Measurements from ENCODE around the gene NAV2.
A peak's percentile ranks its signal among the peaks of the same experiment; 100 is the strongest.

Gene NAV2

DNA sequence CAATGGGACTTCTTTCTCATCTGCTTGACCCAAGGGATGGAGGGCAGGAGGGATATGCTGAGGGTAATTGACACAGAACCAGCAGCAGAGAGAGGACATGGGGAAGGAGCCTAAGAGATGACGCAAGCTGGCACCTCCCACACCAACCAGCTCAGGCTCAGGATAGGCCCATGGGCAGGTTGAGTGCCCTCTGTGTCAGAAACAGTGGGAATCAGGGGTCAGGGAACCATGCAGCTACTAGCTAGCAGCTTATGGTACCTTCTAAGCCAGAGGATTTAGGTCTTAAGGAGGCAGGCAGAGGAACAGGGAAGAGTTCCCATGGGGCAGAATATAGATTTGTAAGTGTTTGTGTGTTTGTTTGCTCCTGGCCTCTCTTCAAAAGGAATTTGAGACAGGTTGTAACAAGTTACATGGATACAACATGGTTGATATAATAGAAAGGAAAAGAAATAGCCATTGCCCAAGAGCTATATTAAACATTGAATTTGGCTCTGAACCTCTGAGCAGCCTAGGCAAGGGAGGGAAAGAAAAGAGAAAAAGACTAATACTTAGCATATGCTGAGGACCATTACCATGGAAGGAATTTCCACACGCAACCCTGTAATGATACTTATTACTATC is 39.9 kb upstream of the NAV2 start:
- TF ChIP-seq, protein P1, sequence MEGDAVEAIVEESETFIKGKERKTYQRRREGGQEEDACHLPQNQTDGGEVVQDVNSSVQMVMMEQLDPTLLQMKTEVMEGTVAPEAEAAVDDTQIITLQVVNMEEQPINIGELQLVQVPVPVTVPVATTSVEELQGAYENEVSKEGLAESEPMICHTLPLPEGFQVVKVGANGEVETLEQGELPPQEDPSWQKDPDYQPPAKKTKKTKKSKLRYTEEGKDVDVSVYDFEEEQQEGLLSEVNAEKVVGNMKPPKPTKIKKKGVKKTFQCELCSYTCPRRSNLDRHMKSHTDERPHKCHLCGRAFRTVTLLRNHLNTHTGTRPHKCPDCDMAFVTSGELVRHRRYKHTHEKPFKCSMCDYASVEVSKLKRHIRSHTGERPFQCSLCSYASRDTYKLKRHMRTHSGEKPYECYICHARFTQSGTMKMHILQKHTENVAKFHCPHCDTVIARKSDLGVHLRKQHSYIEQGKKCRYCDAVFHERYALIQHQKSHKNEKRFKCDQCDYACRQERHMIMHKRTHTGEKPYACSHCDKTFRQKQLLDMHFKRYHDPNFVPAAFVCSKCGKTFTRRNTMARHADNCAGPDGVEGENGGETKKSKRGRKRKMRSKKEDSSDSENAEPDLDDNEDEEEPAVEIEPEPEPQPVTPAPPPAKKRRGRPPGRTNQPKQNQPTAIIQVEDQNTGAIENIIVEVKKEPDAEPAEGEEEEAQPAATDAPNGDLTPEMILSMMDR (IDR thresholded peaks at IDR 0.05; ENCODE audit: insufficient read depth, low read depth, low read length, missing control alignments): no peak
- peak; percentile 81 for DNase-seq (ENCODE audit: low read depth)
- no peak overlapping the region for H3K4me3 ChIP-seq (ENCODE audit: low read length)

DNA sequence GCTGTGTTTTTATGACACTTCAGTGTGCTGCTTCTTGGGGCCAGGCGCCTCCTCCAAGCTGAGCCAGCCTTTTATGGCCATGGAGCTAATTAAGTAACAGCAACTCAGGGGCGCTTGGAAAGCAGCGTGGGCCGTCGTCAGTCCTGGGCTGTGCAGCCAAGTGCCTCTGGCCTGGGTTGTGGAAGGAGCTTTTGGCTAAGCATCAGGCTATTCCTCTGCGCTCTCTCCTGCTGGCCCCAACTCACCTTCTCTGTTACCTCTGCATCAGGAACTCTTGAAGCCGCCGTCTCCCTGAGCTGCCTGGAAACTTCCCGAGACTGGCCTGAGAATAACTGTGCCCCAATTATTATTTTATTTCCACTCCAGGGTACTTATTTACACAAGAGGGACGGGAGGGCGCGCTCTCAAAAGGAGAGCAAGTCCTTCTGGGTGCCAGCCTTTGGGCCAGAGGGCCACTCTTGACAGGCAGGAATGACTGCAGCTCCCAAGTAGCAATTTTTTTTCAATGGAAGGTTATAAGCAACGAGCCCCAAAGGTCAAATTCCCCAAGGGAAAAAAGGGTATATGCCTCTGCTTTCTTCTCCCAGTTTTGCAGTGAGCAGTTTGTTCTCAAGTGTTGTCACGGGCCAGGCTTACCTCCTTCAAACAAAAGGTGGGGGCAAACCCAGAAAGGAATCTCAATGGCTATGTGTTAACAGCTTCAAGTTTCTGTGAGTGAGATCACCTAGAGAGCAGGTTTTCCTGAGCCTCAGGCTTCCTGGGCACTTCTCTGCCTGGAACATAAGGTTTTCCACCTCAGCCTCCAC is 38.5 kb upstream of the NAV2 start:
- peak; percentile 91 for DNase-seq (ENCODE audit: low read depth)
- no peak overlapping the region for H3K4me3 ChIP-seq (ENCODE audit: low read length)
- TF ChIP-seq, protein P1 (IDR thresholded peaks at IDR 0.05; ENCODE audit: insufficient read depth, low read depth, low read length, missing control alignments): no peak

DNA sequence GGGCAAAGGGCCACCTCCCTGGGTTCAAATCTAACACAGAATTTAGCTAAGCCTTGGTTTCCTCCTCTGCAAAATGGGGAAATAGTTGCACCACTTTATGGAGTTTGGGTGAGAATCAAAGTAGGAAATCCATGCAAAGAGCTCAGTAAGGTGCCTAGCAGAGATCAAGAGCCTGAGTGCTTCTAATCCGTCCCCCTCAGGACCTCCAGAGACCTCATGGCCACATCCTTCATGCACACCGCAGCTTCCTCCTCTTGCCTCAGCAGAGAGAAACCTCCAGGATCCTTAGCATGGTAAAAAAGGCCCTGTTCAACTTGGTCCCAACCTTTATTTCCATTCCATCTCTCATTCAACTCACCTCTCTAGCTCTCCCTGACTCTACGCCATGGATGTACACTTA is 37.8 kb upstream of the NAV2 start:
- TF ChIP-seq, protein P1 (IDR thresholded peaks at IDR 0.05; ENCODE audit: insufficient read depth, low read depth, low read length, missing control alignments): no peak
- DNase-seq (ENCODE audit: low read depth): no peak
- H3K4me3 ChIP-seq (ENCODE audit: low read length): no peak overlapping the region

DNA sequence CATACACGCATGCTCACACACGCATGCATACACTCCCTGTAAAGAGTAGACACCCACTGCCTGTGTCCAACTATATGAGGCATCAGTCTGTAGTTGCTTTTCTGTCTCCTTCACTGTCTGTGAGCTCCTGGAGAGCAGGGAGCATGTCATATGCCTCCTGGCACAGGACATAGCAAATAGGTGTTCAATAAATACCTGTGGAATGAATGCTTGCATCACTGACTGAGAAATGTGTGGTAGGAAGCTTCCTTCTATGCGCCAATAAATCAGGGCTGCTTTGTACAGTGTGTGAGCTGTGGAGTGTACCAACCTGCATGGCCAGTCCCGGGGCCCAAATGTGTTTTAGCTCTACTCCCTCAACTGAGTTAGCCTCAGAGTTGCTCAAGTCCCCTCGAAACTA is 37.2 kb upstream of the NAV2 start:
- H3K4me3 ChIP-seq (ENCODE audit: low read length): no peak overlapping the region
- TF ChIP-seq, protein P1 (IDR thresholded peaks at IDR 0.05; ENCODE audit: insufficient read depth, low read depth, low read length, missing control alignments): no peak
- peak; percentile 74 for DNase-seq (ENCODE audit: low read depth)

DNA sequence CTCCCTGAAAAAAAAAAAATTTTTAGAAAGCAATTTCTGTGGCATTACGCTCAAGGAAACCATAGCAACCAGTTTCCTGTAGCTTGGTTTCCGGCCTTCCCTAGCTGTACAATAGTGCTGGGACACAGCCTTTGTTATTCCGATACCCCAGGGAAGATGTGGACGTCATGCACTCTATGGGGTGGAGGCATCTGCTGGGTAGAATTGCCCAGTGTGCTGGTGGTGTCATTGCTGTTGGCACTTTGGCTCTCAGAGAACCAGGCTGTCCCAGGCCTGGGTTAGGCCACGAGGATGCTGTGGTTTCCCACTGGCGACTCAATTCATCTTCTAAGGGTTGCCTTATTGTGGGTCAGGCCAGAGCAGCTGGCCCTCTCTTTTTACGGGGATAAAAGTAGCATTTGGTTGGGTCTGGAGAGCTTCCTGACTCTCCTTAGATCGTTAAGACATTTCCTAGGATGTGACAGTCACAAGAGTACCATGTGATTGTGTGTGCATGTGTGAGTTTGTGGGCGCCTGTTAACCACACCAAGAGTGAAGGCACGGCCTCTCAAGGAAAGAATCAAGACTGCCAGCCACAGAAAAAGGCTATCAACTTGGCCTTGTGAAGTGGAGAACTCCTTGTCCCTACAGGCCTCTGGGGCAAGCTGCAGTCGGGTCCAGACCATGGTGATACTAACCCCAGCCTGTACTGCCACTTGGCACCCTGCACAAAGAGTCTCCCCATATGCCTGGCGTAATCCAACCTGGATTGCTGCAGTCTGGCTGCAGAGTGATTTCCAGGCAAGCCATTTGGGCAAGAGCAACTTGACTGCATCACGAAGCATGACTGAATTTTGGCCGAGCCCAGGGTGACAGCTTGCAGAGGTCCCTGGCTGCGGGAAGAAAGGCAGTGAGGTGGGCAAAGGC is 35.9 kb upstream of the NAV2 start:
- H3K4me3 ChIP-seq (ENCODE audit: low read length): no peak overlapping the region
- no peak for DNase-seq (ENCODE audit: low read depth)
- TF ChIP-seq, protein P1 (IDR thresholded peaks at IDR 0.05; ENCODE audit: insufficient read depth, low read depth, low read length, missing control alignments): no peak

DNA sequence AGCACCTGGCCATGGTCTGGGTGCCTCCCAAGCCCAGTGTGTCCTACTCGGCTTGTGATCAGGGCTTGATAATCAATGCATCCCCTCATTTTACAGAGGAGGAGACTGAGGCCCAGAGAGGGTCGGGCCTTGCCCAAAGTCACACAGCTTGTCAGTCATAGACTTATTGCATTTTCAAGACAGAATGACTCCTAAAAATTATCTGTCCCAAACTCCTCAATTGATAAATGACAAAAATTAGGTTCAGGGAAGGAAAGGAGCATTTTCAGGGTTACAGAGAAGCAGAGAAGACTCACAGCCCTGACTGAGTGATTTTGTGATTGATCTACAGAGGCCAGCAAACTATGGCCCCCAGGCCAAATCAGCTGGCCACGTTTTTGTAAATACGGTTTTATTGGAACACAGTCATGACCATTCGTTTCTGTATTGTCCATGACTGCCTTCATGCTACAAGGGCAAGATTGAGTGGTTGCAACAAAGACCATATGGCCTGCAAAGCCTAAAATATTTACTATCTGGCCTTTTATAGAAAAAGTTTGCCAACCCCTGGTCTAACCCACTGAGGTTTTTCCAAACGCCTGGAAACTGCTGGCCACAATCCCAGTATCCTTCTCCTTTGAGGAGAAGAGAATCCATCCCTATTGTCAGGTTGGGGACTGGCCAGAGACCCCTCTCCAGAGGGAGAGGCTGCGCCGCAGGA is 35.1 kb upstream of the NAV2 start:
- H3K4me3 ChIP-seq (ENCODE audit: low read length): no peak overlapping the region
- TF ChIP-seq, protein P1 (IDR thresholded peaks at IDR 0.05; ENCODE audit: insufficient read depth, low read depth, low read length, missing control alignments): no peak
- DNase-seq (ENCODE audit: low read depth): no peak
